ENCODE results near the gene SLC44A4.

SLC44A4 gene

GRCh38 chr6:31882344-31882743 is 3.5 kb upstream of the SLC44A4 start:
- H4K20me1 ChIP-seq (ENCODE audit: insufficient read depth, low read length): no peaks in the 10 kb centered on the region
- no peak overlapping the region for H3K4me3 ChIP-seq (ENCODE audit: low read length)
- no peaks in the 10 kb centered on the region for H3K4me1 ChIP-seq (ENCODE audit: low read length)
- H2AFZ ChIP-seq (ENCODE audit: low read depth, low read length): no peak overlapping the region
- H3K36me3 ChIP-seq (replicated peaks; ENCODE audit: low read depth, low read length): peaks cover 3% of the 10 kb centered on the region
- H3K27me3 ChIP-seq (ENCODE audit: low read depth, low read length): no peaks in the 10 kb centered on the region
- H3K27ac ChIP-seq (ENCODE audit: low read length): no peak overlapping the region
- no peaks in the 10 kb centered on the region for H3K9me3 ChIP-seq (ENCODE audit: insufficient read depth, low read length)
- no peaks in the 10 kb centered on the region for H3K79me2 ChIP-seq (ENCODE audit: low read length)
- no peak overlapping the region for H3K9ac ChIP-seq (ENCODE audit: low read length)
- no peak overlapping the region for H3K4me2 ChIP-seq (ENCODE audit: low read length)
- TF ChIP-seq, protein P1, sequence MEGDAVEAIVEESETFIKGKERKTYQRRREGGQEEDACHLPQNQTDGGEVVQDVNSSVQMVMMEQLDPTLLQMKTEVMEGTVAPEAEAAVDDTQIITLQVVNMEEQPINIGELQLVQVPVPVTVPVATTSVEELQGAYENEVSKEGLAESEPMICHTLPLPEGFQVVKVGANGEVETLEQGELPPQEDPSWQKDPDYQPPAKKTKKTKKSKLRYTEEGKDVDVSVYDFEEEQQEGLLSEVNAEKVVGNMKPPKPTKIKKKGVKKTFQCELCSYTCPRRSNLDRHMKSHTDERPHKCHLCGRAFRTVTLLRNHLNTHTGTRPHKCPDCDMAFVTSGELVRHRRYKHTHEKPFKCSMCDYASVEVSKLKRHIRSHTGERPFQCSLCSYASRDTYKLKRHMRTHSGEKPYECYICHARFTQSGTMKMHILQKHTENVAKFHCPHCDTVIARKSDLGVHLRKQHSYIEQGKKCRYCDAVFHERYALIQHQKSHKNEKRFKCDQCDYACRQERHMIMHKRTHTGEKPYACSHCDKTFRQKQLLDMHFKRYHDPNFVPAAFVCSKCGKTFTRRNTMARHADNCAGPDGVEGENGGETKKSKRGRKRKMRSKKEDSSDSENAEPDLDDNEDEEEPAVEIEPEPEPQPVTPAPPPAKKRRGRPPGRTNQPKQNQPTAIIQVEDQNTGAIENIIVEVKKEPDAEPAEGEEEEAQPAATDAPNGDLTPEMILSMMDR (IDR thresholded peaks at IDR 0.05; ENCODE audit: low read depth, low read length): no peak
- no peak for TF ChIP-seq EZH2phosphoT487 (IDR thresholded peaks at IDR 0.05; ENCODE audit: low read depth)

- Histone ChIP-seq H3K27ac (ENCODE audit: low read length) (no peak overlapping the region), H3K36me3 (replicated peaks; ENCODE audit: low read depth, low read length) (peaks cover 3% of the 10 kb centered on the region), H3K4me2 (ENCODE audit: low read length) (no peak overlapping the region), H3K4me3 (ENCODE audit: low read length) (no peak overlapping the region), H3K9me3 (ENCODE audit: insufficient read depth, low read length) (no peaks in the 10 kb centered on the region), H3K79me2 (ENCODE audit: low read length) (no peaks in the 10 kb centered on the region), H3K4me1 (ENCODE audit: low read length) (no peaks in the 10 kb centered on the region), H3K27me3 (ENCODE audit: low read depth, low read length) (no peaks in the 10 kb centered on the region), H2AFZ (ENCODE audit: low read depth, low read length) (no peak overlapping the region), H3K9ac (ENCODE audit: low read length) (no peak overlapping the region), H4K20me1 (ENCODE audit: insufficient read depth, low read length) (no peaks in the 10 kb centered on the region)
- TF ChIP-seq EZH2phosphoT487 (IDR thresholded peaks at IDR 0.05; ENCODE audit: low read depth): no peak
- TF ChIP-seq, protein P1 (IDR thresholded peaks at IDR 0.05; ENCODE audit: low read depth, low read length): no peak
Observed at GRCh38 chr6:31881136-31881859, 2.5 kb upstream of the SLC44A4 start.

DNA sequence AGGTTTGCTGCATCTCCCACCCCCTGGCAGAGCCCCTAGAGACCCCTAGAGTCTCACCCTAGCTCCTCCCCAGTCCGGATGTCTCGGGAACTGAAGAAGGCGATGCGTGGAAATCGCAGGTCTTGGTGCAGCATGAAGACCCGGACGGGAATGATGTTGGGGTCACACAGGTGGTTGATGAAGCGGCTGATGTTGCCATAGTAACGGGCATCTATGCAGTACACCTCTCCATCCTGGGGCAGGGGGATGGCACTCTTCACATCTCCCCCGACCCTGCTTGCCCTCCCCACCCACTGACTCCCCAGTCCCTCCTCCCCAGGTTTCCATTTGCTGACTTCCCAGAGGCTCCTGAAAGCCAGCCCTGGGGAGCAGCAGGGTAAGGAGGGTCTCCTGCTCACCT is 1.8 kb upstream of the SLC44A4 start:
- Histone ChIP-seq H3K27me3 (ENCODE audit: low read depth, low read length) (no peaks in the 10 kb centered on the region), H3K4me1 (ENCODE audit: low read length) (no peaks in the 10 kb centered on the region), H3K9ac (ENCODE audit: low read length) (no peak overlapping the region), H2AFZ (ENCODE audit: low read depth, low read length) (no peak overlapping the region), H3K36me3 (replicated peaks; ENCODE audit: low read depth, low read length) (peaks cover 3% of the 10 kb centered on the region), H3K4me2 (ENCODE audit: low read length) (no peak overlapping the region), H3K4me3 (ENCODE audit: low read length) (no peak overlapping the region), H4K20me1 (ENCODE audit: insufficient read depth, low read length) (no peaks in the 10 kb centered on the region), H3K27ac (ENCODE audit: low read length) (no peak overlapping the region), H3K9me3 (ENCODE audit: insufficient read depth, low read length) (no peaks in the 10 kb centered on the region), H3K79me2 (ENCODE audit: low read length) (no peaks in the 10 kb centered on the region)
- TF ChIP-seq, protein P1 (IDR thresholded peaks at IDR 0.05; ENCODE audit: low read depth, low read length): no peak
- TF ChIP-seq EZH2phosphoT487 (IDR thresholded peaks at IDR 0.05; ENCODE audit: low read depth): no peak

DNA sequence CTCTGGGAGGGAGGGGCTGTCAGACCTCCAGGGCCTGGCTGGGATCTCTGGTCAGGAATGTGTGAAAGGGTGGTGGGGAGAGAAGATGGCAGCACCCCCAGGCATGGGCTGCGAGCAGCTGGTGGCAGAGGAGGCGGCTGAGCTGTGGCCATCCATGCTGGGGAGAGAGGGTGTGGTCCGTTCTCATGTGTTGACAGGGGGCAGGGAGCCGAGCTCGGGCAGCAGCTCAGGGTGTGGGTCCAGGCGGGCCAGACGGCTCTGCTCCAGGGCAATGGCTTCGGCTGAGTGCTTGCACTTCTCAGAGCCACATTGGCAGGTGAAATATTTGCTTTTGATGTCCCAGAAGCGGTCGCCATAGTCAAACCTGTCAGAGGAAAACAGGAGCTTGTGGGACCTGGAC is 1.1 kb upstream of the SLC44A4 start:
- H3K4me1 ChIP-seq (ENCODE audit: low read length): no peaks in the 10 kb centered on the region
- no peak overlapping the region for H2AFZ ChIP-seq (ENCODE audit: low read depth, low read length)
- TF ChIP-seq, protein P1 (IDR thresholded peaks at IDR 0.05; ENCODE audit: low read depth, low read length): no peak
- TF ChIP-seq EZH2phosphoT487 (IDR thresholded peaks at IDR 0.05; ENCODE audit: low read depth): no peak
- no peaks in the 10 kb centered on the region for H3K79me2 ChIP-seq (ENCODE audit: low read length)
- H3K27me3 ChIP-seq (ENCODE audit: low read depth, low read length): no peaks in the 10 kb centered on the region
- H3K27ac ChIP-seq (ENCODE audit: low read length): no peak overlapping the region
- no peak overlapping the region for H3K4me2 ChIP-seq (ENCODE audit: low read length)
- H3K4me3 ChIP-seq (ENCODE audit: low read length): no peak overlapping the region
- H4K20me1 ChIP-seq (ENCODE audit: insufficient read depth, low read length): no peaks in the 10 kb centered on the region
- no peak overlapping the region for H3K9ac ChIP-seq (ENCODE audit: low read length)
- H3K9me3 ChIP-seq (ENCODE audit: insufficient read depth, low read length): no peaks in the 10 kb centered on the region
- H3K36me3 ChIP-seq (replicated peaks; ENCODE audit: low read depth, low read length): peaks cover 3% of the 10 kb centered on the region

Data from OCI-LY3 (cell line).